Activated T-cell treated with anti-CD3 and anti-CD28 coated beads for 1 hour (primary cell): Measurements from ENCODE around the gene ARHGEF7.

Experiments
- DNase-seq: peaks from one replicate; pipeline ENCODE4 v3.0.0-alpha.2; 2020; ENCODE audit warnings: low read depth

The ARHGEF7 gene

GRCh38 chr13:111325941-111326620 is 211.0 kb downstream of the ARHGEF7 start:
- no peak for DNase-seq

- DNase-seq, result no peak
Measured at GRCh38 chr13:111326621-111326965, 211.5 kb downstream of the ARHGEF7 start.

DNA sequence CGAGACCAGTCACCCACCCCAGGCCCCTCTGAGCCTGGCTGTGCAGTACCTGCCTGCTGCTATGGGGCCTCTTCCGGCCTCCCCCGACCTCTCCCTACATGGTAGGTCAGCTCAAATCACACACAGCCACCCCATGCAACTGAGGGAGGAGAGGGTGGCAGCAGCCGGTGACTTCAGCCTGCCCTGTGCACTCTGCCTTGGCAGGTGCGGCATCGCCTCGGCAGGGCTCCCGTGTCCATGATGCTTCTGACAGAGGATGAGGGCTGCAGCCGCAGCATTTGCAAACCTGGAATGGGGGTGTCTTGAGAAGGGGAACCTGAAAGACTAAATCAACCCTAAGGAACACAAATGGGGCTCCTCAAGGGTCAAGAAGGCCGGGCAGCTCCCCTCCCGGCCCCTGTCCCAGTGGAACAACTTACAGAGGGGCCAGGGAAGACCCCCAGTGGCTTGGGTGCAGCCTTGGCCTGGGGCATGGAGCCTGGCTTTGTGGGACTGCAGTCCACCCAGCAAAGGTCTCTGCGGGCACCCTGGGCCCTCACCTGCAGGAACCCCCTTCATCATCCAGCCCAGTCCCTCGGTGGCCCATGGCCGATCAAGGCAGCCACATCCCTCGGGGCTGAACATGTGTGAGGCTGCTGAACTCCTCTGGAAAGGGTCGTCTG is 212.0 kb downstream of the ARHGEF7 start:
- DNase-seq, result no peak

GRCh38 chr13:111327730-111328573 is 212.8 kb downstream of the ARHGEF7 start:
- no peak for DNase-seq

DNA sequence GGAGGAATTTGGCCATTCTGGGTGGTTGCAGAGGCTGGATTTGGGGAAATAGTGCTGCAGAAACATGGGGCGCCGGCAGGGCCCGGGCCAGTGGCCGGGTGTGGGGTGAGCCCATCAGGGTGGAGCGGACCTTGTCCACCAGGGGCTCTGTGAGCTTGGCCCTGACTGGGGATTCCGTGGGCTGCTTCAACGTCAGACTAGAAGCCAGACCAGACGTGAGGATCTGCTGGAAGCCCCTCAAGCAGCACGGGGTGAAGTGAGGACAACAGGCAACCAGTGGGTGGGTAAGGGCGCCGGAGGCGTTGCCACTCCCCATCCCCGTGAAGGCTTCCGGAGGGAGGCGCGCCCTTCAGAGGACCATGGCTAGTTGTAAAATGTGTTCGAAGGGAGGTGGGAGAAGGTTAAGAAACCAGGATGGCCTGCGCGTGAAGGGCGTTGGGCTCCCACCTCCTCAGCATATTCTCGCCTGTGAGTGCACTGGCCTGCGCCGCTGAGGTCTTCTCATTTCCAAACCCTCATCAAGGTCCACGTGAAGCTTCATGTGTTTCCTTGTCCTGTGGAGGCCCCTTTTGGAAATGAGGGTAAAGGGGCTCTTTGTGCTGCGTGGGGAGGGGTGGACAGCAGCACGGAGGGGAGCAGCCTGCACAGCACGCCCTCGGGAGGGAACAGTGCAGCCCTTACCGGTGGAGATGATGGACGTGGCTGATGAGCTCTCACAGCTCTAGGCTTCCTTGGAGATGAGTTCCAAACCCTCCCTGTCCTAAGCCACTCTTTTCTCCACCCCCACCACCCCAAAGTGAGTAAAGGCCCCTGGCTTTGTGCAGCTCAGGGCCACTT is 213.7 kb downstream of the ARHGEF7 start:
- DNase-seq, result no peak

DNA sequence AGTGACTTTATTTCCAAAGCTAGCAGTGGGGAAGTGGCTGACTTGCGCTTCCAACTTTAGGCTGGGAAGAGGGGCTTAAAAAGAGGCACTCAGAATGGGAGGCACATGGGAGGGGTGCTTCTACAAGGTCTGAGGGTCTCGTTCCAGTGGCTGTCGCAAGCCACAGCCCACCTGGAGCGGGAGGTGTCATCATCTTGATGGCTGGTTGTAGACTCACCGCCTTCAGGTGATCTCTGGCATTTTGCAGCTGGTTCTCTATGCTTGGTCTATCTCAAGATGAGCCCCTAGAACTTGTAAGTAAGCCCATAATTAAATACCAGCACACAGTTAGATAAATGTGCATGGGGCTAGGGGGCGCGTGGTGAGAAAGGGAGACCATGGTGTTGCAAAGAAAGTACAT is 214.5 kb downstream of the ARHGEF7 start:
- DNase-seq, result no peak

DNA sequence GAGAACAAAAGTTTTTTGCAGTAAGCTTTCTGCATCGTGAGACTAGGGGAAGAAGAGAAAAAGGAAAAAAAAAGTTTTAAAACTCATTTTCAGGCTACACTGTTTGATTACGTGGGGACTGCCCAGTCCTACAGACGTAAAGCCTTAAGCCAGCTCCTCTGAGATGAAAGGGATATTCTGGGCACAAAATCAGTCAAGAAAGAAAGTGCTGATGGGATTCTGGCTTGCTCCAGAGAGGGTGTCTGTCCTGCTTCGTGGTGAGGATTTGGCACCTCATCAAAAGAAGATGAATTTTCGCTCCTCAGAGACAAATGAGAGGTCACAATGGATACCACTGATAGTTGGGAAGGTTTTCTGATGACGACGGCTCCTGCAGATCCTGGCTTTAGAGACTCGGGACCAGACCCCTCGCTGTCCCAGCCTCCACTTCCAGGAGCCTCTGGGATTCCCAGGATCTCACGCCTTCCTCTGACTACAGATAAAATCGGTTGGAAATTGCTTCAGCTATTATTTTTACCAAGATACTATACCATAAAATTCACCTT is 215.0 kb downstream of the ARHGEF7 start:
- DNase-seq, result no peak

- DNase-seq, result no peak
Measured at GRCh38 chr13:111335298-111335697, 220.2 kb downstream of the ARHGEF7 start.

- DNase-seq, result no peak
Measured at GRCh38 chr13:111336666-111337065, 221.6 kb downstream of the ARHGEF7 start.

DNA sequence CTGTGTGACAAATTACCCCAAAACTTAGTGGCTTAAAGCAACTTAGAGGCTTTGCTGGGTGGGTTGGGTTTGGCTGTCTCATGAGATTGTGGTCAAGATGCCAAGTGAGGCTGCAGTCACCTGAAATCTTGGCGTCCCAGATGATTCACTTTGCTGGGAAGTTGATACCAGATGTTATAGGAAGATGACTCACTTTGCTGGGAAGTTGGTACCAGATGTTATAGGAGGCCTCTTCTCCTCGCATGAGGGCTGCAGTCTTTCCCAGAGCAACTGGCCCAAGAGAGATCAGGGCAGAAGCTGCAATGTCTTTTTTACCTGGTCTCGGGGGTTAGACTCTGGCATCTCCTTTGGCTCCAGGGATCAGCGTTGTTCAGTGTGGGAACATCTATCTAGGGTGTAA is 222.1 kb downstream of the ARHGEF7 start:
- DNase-seq, result no peak

DNA sequence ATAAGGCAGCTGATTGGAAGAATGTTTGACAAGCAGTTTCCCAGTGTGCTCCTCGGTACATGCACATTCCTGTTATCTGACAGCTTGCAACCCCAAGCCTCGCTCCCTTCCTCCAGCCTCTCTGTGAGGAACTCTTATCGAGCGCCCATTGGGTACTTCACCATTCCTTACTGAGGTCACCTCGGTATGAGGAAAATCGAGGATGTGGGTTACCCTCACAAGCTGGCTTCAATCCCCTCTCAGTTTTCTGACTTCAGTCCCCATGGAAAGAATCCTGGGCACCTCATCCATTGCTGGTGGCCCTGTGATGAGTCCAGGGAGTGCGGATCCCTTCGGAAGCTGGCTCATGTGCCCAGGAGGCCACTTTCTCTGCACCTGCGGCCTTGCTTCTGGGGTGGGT is 222.6 kb downstream of the ARHGEF7 start:
- no peak for DNase-seq

GRCh38 chr13:111338841-111339240 is 223.7 kb downstream of the ARHGEF7 start:
- DNase-seq, result no peak

GRCh38 chr13:111339366-111340143 is 224.4 kb downstream of the ARHGEF7 start:
- no peak for DNase-seq

DNA sequence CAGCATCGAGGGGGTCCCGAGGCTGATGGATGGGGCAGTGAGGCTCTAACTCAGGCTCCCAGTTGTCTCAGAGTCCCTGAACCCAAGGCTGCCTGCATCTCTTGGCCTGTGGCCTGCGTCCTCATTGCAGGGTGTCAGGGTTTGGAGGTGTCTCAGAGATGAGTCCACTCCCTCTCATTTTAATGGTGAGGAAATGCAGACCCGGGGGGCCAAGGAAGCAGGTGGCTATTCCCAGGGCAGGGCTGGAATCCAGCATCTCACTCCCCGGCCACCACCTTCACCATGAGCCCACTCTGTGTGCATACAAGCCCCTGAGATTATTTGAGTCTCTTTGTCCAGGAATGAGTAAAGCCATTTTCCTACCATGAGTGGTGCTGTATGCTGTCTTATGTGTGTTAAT is 226.8 kb downstream of the ARHGEF7 start:
- DNase-seq, result no peak

GRCh38 chr13:111342721-111343120 is 227.6 kb downstream of the ARHGEF7 start:
- no peak for DNase-seq

DNA sequence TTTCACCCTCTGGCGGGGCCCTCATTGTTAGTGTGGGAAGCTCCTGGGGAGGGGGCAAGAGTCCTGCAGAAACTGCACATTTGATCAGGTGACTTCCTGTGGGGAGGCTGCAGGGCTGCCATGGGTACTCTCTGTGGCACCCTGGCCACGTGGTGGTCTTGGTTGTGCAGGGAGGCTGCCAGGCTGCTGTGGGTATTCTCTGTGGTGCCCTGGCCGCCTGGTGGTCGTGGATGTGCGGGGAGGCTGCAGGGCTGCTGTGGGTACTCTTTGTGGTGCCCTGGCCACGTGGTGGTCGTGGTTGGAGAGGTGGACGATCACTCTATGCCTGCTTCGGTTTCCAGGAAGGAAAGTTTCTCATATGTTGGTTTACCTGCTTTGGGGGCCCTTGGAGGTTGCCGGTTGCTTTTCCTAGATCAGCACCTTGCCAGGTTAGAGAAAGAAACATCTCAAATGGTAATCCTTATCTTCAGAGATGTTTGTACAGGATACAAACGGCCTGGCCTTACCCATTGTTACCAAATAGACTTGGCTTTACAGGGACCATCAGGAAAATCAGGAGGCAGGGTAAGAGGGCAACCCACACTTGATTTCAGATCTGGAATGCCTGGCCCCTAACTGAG is 228.2 kb downstream of the ARHGEF7 start:
- DNase-seq, result no peak

DNA sequence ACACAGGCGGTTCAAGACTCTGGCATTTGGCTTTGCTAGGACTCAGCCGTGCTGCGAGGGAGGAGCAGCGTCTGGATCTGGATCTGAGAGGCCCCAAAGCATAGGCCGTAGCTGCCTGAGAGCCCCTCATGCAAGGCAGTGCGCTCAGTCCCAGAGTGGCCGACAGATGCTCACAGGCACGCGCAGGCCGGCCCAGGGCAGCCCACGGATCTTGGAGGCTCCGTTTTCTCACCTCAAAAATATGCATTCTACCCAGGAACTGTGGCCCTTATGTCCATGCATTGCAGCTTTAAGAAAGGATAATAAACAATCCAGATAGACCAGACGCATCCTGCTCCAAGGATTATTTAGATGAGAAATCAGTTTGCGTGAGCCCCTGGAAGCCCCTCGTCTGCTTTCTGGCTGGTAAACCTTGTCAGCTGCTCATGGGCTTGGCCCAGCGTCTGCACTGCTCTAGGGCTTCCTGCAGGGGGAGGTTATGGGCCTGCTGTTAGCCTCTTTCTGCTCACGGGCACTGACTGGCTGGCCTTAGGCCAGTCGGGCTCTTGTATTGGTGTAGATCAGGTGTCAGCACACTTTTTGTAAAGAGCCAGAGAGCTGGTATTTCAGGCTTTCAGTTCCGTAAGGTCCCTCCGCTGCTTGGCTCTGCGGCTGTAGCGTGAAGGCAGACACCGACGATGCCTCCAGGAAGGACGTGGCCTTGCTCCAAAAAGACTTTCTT is 229.5 kb downstream of the ARHGEF7 start:
- no peak for DNase-seq

GRCh38 chr13:111345682-111346081 is 230.6 kb downstream of the ARHGEF7 start:
- DNase-seq, result no peak

GRCh38 chr13:111346101-111346680 is 231.1 kb downstream of the ARHGEF7 start:
- no peak for DNase-seq

DNA sequence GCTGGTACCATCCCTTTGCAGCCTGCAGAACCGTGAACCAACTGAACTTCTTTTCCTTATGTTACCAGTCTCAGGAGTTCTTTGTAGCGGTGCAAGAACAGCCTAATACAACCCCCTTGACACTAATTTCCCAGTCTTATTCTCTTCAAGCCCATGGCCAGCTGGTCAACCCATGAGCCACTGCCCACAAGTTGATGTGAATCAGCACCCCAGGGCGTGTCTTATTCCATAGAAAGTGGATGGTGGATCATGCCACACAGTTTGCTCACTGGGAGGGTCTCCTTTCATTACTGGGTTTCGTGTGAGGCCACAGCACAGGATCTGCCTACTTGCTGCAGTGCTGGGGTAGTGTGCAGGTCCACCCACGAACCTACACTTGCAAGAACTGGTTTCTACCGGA is 232.3 kb downstream of the ARHGEF7 start:
- no peak for DNase-seq
